NCI-H146 (cell line): ENCODE data around the gene CFAP157.
"Not testable (repeated sequence)": the region's sequence is repeated elsewhere in the genome, so short reads cannot be mapped to it uniquely, and the experiment has no call there.

Experiments used
- DNase-seq: peaks from one replicate; lab custom pipeline; 2025; lab: John Stamatoyannopoulos, UW

The CFAP157 gene

GRCh38 chr9:127735530-127736185 lies 28.9 kb downstream of the CFAP157 start:
- peak; percentile 40 for DNase-seq

DNA sequence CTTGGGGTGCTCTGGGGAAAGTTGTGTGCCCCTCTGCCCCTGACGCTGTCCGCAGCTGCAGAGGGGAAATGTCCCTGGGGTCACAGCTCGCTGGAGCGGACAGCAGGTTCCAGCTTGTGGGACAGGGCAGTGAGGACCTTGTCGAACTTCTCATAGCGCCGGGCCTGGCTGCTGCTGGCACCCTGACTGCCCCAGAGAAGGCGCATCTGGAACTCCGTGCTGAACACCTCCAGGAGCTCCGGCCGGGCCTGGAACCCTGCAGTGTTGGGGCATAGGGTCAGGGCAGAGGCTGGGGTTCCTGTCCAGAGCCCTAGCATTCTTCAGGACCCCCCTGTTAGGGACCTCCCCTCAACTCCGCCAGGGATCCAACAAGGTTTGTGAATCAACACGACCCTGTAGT lies 31.9 kb downstream of the CFAP157 start:
- no peak for DNase-seq

GRCh38 chr9:127739614-127740330 lies 33.0 kb downstream of the CFAP157 start:
- no peak for DNase-seq

DNA sequence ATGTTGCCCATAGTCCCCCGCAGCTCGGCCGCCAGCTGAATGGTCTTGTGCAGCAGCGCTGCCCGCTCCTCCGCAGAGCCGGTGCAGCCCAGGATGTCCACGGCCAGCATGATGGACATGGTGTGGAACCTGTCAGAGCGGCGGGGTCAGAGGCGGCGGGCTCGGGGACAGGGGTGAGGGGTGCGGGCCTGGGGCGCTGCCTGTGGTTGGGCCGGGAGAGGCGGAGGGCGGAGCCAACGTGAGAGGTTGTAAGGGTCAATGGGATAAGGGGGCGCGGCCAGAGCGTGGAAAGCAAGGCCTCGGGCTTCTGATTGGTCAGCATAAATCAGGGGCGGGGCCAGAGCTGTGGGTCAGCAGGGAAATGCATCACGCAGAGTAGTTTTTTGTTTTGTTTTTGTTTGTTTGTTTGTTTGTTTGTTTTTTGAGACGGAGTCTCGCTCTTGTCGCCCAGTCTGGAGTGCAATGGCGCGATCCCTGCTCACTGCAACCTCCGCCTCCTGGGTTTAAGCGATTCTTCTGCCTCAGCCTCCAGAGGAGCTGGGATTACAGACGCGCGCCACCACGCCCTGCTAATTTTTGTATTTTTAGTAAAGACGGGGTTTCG lies 35.1 kb downstream of the CFAP157 start:
- DNase-seq: peak; percentile 91

DNA sequence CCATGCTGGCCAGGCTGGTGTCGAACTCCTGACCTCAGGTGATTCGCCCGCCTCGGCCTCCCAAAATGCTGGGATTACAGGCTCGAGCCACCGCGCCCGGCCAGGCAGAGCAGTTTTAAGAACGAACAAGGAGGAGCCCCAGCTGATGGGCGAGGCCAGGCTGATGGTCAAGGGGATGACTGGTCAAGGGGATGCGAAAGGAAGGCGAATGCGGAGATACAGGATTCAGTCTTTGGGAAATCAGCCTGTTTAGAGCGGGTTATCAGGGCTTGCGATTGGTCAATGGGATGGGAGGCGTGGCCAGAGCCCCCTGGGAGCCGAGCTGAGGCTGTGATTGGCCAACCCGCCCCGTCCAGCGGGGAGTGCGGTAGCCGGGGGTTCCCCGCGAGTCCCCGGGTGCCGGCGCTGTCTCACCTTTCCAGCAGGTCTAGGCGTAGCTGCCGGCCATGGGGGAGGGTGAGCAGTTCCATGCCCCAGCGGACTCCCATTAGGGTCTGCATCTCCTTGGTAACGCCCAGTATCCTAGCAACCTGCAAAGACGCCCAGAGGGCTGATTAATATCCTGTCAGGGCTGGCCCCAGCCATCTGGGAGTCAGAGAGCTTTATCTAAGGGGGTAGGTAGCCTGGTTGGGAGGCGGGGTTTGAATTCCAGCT lies 35.8 kb downstream of the CFAP157 start:
- DNase-seq: peak; percentile 95

GRCh38 chr9:127744398-127745110 lies 37.8 kb downstream of the CFAP157 start:
- DNase-seq: no peak

- no peak for DNase-seq
Measured at GRCh38 chr9:127746959-127747569, 40.3 kb downstream of the CFAP157 start.

DNA sequence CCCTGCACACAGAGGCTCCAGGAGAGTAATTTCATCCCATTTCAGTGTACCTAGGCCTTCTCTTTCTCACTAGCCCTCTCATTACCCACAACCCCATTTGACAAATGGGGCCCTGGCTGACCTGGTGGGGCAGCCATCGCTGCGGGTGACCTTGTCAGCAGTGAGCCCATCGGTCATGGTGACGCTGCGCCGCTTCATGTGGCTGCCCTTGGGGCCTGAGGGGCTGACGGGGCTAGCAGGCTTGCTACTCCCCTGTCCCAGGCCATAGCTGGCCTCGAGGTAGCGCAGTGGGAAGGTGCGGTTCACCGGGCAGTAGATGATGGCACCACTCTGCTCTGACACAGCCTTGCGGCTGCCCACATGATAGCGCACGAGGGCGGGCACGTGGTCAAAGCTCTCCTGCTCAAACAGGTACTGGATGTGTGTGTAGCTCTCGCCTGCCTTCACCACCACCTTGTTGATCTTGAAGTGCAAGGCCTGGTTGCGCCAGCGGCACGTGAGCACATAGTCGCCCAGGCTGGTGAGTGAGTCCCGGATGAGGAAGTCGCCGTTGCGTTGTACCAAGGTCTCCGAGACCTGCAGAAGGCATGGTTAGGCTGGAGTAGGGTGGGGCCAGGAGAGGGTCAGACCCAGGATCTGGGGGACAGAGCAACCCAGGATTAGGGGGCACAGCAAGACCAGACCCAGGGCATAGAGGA lies 42.5 kb downstream of the CFAP157 start:
- DNase-seq: no peak

DNA sequence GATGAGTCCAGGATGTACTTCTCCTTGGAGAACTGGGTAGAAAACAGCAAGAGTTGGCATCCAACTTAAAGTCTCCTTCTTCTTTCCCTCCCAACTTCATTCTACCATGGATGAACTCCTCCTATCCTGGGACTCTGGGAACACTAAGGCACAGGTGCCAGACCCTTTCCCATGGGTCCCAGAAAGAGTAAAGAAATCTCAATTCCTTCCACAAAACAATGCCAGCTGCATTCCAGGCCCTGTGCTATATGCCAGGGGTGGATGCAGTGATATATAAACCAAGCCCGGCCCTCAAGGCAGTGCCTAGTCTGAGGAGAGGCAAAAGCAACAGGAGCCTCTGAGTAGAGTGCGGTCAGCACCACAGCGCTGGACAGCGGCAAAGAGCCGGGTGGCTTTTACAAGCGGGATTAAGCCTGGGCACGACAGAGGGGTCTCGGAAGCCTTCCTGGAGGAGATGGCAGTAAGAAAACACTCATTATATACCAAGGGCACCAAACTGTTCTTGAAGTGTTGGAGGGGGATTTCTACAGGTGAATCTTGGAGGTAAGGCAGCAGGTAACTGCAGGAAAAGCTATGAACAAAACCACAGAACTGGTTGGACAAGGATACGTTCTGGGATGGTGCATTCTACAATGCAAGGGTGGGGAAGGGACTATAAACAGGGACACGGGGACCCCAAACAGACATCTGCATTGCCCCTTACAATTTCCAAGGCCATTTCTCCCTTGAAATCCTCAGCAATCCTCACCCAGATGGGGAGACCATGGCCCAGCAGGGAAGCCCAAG lies 44.7 kb downstream of the CFAP157 start:
- DNase-seq: no peak

DNA sequence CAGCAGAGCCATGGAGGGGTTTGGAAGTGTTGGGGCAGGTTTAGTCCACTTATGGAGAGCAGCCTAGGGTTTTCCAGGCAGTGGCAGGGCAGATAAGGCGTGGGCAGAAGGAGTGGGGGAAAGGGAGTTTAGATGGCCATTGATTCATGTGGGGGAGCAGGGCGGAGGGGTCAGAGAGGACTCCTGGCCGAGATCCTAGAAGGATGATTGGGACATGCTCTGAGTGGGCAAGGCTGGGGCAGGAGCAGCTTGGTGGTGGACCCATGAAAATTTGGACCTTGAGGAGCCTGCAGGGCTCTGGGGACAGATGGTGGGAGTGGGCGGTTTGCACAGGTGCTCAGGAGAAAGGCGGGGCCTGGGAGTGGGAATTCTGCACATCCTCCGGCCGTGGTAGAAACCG lies 46.4 kb downstream of the CFAP157 start:
- DNase-seq: no peak

GRCh38 chr9:127753622-127754021 lies 46.8 kb downstream of the CFAP157 start:
- DNase-seq: no peak

DNA sequence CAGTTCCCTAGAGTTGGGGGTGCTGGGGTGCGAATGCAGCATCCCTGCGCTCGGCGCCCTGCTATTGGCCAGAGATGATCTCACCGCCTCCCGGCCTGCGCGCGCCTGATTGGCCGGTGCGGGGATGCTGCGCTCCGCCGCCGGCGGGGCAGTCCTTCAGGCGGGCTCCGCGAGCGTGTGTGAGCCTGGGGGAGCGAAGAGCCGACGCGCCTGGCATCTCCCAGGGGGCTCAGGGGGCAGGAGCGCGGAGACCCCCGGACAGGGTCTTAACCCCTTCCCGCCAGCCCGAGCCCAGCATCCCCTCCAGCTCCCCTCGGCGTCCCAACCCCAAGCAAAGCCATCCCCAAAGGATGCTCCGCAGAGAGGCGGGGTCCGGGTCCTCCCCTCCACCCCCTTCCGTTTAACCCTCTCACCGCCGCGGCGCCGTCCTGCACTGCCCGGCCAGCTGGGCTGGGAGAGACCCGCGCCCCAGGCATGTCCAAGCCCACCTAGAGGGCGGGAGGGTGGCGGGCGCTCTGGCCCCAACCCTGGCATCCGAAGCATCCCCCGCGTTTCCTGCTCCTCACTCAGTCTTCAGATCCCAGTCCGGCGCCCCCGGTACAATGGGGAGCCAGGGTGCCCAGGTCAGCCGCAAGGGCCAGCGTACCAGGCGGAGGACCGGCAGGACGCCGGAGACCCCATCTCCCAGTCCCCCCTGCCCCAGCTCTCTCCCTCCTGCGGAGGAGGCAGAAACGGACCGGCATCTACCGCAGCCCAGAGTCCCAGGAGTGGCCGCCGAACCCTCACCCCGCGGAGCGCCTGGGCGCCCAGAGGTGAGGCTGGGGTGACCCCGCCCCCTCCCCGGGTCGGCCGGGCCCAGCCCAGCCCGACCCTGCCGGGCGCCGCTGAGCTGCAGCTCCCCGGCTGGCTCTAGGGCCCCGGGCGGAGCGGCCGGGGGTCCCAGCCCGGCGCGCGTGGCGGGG lies 47.6 kb downstream of the CFAP157 start:
- peak; percentile 30 for DNase-seq

GRCh38 chr9:127755061-127756060 lies 48.6 kb downstream of the CFAP157 start:
- DNase-seq: peak; percentile 39

- DNase-seq: no peak
Measured at GRCh38 chr9:127756233-127756632, 49.4 kb downstream of the CFAP157 start.

- DNase-seq: not testable (repeated sequence)
Measured at GRCh38 chr9:127756776-127757175, 50.0 kb downstream of the CFAP157 start.

DNA sequence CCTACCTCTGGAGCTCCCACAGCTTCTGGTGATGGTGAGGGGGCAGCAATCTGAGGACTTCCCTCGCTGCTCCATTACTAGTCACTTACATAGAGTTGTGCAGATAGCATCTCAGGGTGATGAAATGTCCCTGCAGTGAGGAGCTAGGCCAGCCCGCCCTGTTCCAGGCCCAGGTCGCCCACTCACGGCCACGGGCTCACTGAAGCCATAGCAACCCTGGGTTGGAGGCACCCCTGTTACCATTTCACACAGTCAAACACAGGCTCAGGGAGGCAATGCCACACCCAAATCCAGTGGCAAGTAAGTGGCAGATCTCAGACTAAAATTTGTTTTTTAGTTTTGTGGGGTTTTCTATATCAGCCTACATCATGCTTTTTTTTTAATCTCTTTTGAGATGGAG lies 52.1 kb downstream of the CFAP157 start:
- DNase-seq: no peak

GRCh38 chr9:127761061-127761460 lies 54.3 kb downstream of the CFAP157 start:
- DNase-seq: no peak

DNA sequence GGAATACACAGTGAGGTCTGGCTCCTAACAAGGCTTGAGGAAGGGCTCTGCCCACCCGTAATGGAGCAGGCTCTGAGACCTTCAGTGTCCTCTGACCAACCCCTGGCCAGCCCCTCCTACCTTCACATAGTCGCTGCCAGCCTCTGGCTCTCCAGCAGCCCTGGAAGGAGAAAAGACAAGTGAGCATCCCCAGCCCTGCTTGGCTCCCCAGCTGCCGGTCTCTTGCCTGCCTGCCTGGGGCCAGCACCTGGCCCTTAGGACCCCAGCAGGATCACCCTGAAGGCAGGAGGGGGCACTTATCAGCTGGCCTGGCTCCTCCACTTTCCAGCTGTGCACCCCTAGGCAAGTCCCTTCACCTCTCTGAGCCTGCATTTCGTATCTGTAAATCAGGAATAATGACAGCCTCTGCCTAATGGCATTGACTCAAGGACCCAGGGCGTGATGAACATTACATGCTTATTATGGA lies 54.7 kb downstream of the CFAP157 start:
- DNase-seq: no peak
